HG03558 (cell line): ENCODE data around the gene ZNF618.

Experiments used
- ATAC-seq: cut with Tn5 transposase; IDR thresholded peaks from one replicate; pipeline ENCODE4 v1.9.1; 2021; ENCODE audit warnings: moderate number of reproducible peaks; ENCODE audit not compliant: unreplicated experiment; ENCODE audit errors: extremely low read depth

Gene ZNF618

DNA sequence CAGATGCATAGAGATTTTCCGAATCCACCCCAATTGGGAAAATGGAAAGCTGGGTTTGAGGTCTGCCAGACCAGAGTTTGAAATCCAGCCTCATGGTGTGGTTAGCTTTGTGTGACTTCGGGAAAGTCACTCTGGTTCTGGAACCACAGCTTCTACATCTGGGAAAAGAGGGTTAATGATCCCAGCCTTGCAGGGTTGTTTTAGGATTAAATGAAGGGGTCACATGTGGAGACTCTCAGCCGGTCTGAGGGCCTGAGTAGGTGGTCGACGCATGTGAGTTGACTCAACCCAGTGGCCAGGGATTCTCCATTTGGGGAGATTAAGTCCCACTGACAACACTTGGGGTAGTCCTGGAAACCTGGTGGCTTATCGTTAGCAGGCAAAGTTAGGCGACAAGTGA, 6.1 kb downstream of the ZNF618 start:
- ATAC-seq = no peak

DNA sequence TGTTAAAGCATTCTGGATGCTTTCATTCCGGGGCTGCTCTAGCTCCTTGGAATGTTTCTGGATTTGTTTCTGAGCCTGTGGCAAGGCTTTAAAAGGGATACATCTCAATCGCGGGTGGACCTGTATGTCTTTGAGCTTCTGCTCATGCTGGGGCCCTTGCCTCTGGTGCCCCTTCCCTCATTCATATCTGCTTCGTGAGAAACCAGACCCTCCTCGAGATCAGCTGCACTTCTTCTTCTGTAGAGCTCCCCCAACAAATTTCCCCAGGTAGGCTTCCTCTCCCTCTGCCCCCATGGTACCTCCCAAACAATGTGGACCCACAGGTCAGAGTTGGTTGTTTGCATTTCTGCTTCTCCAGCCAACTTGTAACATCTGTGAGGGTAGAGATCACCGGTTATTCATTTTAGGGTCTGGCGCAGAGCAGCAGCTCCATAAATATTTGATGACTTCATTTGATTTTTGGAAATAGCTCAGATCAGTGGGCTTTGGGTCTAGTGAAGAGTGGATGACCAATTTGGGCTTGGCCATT, 6.6 kb downstream of the ZNF618 start:
- no peak for ATAC-seq

DNA sequence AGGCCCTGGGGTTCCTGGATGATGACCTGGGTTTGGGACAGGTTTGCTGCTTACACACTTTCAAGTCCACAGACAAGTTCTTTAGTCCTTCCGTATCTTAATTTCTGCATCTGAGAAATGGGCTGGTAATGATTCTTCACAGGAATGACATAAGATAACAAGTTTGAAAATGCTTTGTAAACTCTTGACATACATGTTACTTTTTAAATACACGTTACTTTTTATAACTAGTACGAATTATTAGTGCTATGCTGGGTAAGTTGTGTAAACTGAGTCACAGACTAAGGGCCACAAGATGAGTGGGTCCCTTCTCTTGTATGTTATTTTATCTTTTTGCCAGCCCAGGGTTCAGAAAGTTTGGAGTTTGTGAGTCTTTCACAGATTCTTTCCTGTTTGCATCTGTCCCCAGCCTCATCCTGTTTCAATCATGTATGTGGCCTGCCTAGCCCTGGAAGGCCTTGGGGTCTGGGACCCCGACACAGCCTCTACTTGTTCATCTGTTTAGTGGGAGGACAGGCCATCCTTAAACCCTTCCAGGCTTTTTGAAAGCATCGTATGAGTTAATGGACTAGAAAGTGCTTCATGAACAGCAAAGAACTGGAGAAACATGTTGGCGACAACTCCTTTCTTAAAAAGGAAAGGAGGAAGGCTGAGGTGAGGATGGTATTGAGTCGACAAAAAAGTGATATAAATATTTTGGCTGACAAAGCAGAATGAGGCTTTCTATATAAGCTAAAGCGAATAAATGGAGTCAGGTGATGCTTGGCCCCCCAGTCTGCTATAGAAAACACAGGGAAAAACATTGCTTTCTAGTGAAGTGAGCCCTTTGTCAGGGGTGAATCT, 9.3 kb downstream of the ZNF618 start:
- no peak for ATAC-seq

DNA sequence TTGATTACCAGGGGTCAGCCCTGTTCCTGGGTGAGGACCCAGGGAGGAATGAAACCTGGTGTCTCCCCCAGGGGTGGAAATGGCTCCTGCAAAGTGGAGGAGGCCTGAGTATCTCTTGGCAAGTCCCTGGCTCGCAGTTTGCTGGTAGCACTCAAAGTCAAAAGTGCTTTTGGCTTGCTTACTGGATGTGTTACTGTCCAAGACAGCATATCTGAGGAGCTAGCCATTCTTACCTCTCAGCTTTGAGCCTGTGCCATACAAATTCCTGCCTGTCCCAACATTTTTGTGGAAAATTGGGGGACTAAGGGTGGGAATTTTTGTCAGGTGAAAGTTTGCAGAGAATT, 9.9 kb downstream of the ZNF618 start:
- ATAC-seq = no peak

DNA sequence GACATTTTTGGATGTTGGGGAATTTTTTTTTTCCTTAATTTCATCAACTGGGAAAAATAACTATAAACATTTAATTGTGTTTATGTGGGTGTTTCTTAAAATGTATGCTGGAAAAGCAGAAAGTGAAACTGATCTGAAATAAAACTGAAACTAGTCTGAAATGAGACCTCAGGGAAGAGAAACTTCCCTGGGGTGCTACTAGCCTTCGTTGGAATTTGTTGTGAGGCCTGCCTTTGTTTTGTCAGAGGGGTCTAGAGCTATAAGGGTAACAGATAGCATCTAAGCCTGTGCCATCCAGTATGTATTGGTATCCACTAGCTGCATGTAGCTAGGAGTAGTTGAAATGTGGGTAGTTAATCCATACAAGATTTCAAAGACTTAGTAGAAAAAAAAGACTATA, 10.4 kb downstream of the ZNF618 start:
- no peak for ATAC-seq

DNA sequence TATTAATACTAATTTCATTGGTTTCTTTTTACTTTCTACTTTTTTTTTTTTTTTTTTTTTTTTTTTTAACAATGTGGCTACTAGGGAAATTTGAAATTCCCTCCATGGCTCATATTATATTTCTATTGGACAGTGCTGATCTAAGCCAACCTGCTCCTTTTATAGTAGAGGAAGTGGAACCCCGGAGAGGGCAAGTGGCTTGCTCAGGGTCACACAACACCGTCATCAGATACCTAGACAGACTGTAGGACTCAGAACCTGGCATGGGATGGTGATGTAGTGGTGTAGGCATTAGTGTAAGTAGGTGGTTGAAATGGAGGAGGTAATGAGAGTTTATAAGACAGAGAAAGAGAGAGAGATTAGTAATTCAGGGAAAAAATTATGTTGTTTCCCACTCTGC, 10.8 kb downstream of the ZNF618 start:
- no peak for ATAC-seq

DNA sequence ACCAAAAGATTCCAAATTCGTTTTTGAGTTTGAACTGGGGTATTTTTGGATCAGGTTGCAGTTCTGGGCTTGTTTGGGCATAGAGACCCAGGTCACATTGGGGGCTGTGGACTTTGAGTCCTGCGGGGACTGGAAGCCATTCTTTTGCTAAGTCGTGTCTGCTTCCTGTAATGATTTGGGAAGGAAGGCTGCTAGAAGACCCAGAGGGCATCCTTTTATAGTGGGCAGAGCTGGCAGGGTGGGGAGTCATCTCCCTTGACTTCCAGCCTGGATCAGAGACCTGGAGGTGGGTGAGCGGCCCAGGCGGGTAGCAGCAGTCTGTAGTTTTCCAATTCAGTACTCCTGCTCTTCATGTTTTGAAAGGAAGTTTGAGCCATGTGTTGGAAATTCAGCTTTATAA, 11.3 kb downstream of the ZNF618 start:
- no peak for ATAC-seq

DNA sequence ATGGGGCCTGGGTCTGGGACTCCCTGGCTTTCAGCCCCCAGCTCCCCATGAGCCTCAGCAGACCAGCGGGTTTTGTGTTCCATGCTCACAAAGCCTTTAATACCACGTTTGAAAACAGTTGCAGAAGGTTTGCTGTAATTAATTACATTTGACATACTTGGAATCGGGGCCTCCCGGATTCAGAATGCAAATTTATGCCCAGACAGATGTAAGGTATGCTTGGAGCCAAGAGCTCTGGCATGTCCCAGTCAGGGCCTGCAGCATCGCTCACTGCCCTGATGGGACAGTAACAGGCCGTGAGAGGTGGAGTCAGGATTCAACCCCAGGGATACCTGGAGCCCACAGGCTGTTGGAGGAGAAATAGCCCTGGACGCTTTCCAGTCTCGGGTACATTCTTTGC, 12.2 kb downstream of the ZNF618 start:
- ATAC-seq = no peak

DNA sequence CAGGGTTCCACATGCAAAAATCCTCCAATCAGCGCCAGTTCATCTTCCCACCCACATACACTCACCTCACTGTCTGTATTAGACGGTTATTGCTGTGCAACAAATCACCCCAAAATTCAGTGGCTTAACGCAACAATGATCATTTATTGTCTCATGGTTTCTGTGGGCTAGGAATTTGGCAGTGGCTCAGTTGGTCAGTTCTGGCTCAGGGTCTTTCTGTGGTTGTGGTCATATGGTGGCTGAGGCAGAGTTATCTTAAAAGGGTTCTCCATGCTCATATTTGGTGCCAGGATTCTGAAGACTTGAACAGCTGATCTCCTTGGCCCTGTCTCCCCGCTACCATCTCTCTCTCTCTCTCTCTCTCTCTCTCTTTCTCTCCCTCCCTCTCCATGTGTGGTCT, 12.9 kb downstream of the ZNF618 start:
- ATAC-seq = no peak

DNA sequence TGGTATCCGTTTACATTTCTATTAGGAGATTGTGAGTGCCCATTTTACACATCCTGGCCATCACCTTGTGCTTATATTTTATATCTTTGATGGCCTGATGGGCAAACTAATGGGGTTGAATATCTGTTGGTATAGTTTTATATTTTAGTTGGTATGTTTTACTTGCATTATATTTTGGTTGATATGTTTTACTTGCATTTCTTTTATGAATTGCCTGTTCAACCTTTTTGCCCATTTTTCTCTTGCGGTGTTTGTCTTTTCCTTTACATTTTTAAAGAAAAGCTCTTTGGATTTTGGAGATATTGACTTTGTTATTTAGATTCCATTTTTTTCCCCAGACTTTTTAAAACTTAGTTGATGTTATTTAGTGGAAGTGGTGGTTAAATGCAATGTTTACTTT, 14.6 kb downstream of the ZNF618 start:
- no peak for ATAC-seq

DNA sequence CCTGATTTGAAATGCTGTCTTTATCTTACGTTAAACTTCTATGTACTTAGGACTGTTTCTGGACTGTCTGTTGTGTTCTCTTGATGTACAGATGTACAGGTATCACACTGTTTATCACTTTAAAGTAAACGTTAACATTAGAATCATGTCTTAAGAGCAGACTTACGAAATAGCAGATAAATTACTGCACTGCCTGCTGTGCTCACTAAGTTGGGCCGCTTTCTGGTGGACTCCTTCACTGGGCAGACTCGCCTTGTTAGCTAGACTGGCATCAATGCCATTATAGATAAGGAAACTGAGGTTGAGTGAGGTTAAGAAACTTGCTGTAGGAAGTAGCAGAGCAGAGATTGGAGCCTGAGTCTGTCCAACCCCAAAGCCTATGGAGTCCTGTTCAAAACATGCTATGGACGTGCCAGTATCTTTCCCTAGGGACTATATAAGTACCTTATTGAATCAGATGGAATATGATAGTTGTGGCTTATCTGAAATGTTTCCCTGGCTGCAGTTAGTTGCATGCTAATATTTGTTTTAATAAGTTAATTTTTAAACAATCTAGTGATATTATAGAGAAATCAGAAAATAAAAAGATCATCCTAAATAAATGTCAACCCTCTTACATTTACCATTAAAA, 16.9 kb downstream of the ZNF618 start:
- no peak for ATAC-seq

DNA sequence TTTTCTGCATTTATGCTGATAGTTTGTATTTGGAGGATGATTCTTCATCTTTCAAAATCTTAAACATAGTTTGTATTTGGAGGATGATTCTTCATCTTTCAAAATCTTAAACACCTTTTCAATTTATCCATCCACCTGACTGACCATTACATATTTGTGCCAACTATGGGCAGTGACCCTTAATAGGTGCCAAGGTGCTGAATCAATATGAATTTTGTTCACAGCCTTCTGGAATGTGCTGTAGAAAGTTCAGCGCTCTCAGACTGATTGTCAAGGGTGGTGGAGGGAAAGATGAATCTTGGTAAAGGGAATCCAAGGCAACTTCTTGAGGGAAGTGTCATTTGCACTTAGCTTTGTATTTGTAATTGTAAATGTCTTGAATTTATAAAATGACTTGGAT, 18.1 kb downstream of the ZNF618 start:
- ATAC-seq = no peak

DNA sequence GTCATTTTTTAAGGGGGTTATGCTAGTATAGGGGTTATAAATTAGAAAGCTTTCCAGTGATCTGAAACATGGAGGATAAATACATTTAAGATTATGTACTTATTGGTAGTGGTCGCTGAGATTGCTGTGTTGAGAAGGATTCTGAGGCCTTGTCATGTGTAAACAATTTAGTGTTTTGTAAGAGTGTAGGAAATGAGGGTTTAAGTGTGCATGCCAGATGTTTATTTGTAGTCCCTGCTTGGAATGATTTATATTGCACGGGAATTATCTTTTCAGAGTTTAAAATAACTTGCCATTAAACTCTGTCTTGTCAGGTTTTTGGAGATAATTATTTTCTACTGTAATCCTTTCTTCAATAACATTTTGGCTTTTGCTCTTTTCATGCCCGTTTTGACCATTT, 19.4 kb downstream of the ZNF618 start:
- ATAC-seq = no peak

DNA sequence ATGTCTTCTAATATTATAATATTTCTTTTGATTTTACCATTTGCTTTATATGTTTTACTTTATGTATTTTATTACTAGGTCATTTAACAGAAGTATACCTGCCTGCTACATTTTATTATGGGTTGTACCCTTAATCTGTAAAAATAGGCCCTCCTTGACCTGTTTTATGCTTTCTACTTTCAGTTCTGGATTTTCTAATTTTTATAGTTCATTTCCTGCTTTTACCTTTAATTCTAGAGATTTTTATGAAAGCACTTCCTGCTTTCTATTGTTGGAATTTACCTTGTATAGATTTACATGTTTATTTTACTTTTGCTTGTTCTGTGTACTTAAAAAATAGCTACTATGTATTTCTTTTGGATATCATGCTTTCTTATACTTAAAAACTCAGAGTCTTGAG, 20.6 kb downstream of the ZNF618 start:
- ATAC-seq = no peak

DNA sequence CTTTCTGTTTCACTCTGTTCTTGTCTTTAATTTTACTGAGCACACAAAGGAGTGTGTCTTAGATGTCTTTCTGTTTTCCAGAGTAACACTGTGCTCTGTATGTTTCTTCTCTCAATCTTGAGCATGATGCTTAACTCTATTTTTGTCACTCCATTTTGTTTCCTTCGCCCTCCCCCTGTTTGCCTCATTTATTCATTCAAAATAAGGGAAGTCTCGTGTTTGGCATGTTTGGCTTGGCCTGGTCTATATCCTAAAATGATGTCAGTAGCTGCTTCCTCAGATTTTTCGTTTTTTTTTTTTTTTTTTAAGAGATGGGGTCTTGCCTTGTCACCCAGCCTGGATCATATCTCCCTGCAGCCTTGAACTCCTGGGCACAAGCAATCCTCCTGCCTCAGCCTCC, 22.0 kb downstream of the ZNF618 start:
- no peak for ATAC-seq

DNA sequence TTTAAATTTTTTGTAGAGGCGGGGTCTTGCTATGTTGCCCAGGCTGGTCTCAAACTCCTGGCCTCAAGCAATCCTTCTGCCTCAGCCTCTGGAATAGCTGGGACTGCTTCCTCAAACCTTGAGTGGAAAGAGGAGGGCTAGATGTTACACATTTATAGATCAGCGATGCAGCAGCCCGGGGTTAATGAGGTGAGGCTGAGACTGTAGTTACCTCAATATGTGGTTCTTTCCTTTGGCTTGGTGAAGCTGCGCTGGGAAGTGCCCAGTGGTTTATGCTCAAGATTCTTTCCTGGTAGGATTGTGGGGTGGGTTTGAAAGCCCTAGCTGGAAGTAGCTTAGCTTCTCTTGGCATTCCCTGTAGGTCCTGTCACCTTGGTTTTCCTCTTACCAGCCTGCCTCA, 22.5 kb downstream of the ZNF618 start:
- no peak for ATAC-seq

DNA sequence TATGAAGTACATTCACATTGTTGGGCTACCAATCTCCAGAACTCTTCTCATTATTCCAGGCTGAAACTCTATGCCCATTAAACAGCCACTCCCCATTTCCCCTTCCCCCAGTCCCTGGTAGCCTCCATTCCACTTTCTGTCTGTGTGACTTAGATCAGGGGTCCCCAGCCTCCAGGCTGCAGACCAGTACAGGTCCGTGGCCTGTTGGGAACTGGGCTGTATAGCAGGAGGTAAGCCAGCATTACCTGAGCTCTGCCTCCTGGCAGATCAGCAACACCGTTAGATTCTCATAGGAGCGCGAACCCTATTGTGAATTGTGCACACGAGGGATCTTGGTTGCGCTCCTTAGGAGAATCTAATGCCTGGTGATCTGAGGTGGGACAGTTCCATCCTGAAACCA, 23.1 kb downstream of the ZNF618 start:
- ATAC-seq = no peak

DNA sequence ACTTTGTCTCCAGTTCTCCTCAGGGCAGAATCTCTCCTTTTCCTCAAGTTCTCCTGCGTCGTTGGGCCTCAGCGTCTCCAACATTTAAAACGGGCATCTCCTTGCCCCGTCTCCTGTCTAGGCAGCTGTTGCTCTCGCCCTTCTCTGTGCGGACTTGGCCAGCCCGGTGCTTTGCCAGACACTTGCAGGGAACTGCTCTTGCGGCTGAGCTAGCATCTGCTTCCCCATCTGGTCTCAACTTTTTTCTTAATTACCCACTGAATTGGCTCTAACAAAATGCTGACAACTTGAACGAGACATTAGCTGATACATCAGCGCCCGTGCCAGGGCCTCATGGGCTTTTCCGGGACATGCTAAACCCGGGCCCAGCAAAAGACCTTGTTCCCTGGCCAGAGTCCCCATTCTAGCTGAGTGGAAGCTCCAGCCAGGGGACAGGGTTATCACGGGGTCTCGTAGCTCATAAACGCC, 25.1 kb downstream of the ZNF618 start:
- ATAC-seq = no peak

DNA sequence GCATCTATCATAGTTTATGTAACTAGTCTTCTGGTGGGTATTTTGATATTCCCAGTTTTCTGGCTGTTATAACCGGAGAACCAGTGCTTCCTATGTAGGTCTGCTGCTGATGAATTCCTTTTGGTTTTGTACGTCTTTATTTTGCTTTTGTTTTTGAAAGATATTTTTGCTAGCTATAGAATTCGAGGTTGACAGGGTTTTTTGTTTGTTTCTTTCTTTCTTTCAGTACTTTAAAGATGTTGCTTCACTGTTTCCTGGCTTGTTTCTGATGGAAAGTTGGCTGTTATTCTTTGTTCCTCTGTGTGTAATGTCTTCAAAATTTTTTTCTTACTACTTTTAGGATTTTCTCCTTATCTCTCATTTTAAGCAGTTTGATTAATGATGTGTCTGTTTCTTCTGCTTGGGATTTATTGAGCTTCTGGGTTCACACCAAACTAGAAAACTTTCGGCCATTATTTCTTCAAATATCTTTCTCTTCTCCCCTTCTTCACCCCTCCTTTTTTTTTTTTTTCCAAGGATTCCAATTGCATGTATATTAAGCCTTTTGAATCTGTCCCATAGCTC, 27.5 kb downstream of the ZNF618 start:
- ATAC-seq = no peak

DNA sequence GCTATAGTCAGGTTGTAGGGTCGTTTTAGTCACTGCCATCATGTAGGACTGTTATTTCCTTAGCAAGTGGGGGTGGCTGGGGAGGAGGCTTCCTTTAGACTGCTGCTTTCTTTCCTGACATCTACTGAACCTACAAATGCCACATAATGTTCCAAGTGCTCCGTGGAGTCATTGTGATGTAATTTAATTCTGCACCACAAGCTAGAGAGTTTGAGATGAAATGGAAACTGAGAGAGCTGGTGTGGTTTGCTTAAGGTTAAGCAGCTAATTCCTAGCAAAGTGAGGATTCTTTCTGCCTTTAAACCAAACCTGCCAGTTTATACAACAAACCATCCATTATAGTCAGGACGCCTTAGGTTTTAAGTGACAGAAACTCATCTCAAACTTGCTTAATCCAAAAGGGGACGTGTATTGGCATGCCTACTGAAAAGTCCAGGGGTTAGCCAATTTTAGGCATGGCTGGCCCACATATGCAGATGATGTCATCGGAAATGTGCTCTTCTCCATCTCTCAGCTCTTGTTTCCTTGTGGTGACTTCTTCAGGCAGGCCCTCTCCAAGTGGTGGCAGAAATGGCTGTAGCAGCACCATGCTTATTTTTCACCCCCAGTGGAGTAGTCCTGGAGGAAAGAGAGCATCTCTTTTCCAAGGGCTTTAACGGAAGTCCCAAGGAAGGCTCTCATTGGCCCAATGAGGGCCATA, 30.5 kb downstream of the ZNF618 start:
- ATAC-seq = no peak

DNA sequence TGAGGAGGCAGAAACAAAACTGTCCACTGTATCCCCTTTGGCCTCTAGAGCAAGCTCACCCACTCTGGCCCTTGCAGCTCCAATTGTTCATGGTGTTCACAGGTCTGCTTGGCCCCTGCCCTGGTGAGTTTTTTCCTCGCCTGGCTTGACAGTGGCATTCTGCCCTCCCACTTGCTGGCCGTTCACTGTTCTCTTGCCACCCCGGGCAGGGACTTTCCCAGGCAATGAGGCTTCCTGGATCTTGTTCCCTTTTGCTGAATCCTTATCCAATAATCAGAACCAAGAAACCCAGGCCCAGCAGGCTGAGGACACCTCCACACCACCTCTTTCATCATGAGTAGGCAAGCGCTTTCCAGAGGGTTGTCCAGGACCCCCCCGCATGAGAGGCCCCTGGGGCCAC, 31.2 kb downstream of the ZNF618 start:
- no peak for ATAC-seq
